ENCODE data around the gene FAM151A.

FAM151A gene

DNA sequence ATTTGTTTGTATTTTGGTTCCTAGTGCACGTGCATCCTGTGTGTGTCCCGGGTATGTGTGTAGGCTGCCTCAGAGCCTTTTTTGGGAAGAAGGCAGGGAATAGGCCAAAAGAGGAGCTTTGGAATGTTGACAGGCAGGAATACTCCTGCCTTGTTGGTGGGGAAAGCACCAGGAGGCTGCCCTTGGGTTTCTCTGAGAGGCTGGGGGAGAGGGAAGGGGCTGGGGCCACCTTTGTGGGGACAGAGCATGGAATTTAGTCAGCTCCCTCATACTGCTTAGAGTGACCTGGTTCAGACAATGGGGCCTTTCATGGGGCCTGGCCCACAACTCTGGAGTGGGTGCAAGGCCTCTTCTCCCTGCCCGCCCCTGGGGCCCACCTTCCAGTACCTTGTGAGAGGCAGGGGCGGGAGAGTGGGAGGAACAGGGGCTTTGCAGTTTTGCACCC is 44.0 kb downstream of the FAM151A start:
- DNase-seq (ENCODE audit: low read depth): no peak

DNA sequence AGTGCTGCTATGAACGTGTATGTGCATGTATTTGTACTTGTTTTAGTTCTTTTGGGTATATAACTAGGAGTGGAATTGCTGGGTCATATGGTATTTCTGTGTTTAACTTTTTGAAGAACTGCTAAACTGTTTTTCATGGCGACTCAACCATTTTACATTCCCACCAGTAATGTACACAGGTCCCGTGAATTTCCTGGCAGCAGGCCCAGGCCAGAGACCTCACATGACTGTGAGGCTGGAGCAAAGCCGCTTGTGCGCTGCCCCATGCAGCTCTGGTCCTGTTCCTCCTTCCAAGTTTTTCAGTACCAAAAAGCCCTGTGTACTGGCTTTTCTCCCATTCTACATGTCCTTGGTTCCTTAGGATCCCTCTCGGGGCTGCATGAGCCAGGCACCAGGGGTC is 45.7 kb downstream of the FAM151A start:
- no peak for DNase-seq (ENCODE audit: low read depth)

DNA sequence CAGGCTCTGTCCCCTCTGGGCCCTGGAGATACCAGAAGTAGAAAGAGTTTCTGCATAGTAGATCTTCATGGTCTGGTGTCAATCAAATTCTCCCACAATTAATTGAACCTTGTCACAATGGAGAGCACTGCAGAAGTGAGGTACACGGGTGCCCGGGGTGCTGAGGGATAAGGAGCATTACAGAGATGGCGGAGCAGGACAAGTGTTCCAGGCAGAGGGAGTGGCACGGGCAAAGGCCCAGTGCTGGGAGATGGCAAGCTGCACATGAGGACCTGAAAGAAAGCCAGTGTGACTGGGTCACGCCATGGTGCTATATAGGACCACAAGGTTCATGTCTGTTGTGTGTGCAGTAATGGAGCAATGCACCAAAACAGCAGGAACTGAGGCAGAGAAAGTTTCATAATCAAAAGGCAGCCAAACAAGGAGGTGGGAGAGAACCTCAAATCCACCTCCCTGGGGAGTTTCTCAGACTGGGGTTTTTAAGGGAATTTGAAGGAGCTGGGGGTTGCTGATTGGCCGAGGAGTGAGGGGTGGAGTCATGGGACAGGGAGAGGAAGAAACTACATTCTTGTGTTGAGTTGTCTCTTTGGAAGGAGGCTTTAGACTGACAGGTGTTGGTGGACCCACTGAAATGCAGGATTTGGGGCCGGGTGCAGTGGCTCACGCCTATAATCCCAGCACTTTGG is 47.6 kb downstream of the FAM151A start:
- DNase-seq (ENCODE audit: low read depth): no peak

DNA sequence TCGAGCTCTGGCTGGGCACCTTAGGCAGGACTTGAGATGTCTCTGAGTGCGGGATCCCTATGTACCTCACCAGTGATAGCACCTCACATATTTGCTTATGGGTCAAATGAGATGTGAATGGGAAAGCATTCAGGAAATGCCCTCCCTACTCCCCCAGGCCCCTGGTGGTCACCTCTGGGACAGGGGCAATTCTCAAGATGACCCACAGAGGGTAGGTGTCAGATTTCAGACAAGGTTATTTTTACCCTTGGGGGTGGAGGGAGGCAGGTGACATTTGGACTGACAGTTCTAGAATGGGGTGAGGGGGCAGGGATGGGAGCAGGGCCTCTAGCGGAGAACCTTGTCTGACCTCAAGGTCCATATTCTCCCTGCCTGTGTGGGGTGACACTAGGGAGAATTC is 48.2 kb downstream of the FAM151A start:
- no peak for DNase-seq (ENCODE audit: low read depth)

DNA sequence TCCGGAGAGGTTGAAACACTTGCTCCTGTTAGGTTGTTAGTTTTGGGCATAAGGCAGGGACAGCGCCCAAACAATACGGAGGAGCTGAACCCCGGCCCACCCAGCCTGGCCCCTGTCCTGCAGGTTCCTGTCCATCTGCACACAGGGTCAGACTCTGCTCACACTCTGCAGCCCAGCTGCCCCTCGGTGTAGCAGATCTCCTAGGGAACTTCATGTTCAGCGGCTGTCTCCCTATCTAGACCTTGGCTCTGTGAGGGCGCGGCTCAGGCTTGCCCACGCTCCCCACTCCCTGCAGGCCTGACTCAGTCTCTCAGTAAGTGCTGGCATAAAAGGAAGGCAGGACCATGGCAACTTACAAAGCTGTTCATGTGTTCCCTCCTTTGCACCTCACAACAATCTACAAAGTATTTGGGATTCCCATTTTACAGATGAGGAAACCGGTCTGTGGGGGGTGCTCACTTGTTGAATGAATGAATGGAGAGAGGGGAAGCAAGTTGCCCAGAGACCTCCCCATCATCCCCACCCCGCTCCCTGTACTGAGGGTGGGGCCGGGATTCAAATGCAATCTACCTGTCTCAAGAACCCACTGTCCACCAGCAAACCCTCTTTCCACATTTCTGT is 49.1 kb downstream of the FAM151A start:
- no peak for DNase-seq (ENCODE audit: low read depth)

DNA sequence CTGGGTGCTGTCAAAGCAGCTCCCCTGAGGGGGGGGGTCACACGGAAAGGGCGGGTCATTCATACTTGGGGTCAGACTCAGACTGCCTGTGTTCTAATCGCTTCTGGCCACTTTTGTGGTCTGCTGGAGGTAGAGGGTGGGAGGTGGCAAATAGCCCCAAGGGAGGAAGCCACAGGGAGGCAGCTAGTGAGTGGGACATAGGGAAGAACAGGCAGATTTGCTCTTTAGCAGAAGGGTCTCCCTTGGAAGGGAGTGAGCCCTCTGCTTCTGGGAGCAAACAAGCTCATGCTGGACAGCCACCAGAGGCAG is 50.8 kb downstream of the FAM151A start:
- DNase-seq (ENCODE audit: low read depth): no peak

DNA sequence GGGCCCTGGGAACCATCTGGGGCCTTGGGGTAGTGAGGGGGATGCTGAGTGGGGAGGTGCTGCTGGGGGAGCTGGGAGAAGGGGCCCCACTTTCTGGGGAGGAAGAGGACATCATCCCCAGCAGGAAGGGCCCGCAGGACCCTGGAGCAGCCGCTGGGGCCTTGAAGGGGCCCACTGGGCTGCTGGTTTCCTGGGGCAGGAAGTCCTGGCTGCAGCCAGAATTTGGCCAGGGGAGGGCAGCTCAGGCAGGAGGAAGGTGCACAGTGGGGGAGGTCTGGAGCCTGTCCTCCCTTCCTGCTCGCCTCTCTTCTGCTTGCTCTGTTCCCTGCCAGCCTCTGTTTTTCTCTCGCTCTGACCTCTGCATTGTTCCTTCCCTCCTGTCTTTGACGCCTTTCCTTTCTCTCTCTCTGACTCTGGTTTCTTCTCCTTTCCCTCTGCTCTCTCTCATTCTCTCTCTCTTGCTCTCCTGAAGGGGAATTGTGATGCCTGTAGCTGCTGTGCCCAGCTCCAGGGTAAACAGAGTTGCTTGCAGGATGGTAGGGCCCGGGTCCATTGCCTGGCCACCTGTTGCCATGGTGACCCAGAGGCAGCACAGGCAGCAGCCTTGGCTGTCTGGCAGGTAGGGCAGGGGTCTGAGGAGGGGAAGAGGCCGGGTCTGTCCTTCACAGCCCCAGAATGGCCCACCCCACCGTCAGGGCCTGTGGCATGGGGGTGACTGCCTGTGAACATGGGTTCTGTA is 51.4 kb downstream of the FAM151A start:
- DNase-seq (ENCODE audit: low read depth): no peak

DNA sequence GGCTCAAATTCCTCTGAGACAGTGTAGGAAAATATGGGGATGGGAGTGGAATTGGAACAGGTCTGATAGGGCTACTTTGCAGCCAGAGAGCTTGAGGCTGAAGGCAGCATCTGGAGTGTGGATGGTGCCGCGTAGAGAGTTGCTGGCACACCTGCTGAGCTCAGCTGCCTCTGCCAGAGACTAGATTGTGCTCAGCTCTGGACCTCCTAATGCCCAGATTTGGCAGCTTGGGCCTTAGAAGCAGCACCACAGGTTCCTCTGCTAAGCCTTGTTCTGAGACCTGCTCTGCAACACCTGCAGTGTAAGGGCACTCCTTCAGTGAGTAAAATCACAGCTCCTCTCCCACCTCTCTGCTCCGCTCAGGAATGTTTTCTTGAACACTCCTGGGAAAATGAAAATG is 52.0 kb downstream of the FAM151A start:
- DNase-seq (ENCODE audit: low read depth): no peak

DNA sequence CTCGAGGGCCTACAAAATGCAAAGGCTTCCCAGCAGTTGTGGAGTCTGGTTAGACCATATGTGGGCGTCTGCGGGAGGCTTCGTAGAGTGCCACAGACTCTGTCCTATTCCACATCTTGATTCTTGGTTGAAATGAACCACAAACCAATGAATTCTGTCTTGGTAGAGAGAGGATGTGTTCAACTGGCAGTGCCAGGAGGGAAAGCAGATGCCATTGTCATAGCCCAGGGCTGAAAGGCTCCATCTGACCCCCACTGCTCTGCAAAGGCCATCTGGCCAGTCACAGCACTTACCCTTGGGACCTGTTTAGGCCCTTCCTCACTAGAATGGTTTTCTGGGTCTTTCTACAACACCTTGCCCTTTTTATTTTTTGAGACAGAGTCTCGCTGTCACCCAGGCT is 53.2 kb downstream of the FAM151A start:
- no peak for DNase-seq (ENCODE audit: low read depth)

DNA sequence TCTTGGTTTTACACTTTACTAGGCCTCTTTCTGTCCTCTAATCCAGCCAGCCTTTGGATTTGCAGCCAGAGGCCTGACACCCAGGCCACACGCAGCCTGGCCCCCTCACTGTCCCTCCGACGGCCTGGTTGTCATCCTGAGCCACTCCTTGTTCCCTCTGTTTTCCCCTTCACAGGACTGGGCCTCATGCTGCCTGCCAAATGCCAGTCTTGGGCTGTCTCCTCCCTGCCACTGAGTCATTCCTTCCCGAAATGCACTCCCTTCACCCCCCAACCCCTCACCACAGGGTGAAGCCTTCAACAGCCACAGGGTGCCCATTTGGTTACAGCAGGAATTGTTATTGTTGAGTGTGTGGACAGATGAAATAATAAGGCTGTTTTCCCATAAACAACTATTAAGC is 54.0 kb downstream of the FAM151A start:
- DNase-seq (ENCODE audit: low read depth): no peak

DNA sequence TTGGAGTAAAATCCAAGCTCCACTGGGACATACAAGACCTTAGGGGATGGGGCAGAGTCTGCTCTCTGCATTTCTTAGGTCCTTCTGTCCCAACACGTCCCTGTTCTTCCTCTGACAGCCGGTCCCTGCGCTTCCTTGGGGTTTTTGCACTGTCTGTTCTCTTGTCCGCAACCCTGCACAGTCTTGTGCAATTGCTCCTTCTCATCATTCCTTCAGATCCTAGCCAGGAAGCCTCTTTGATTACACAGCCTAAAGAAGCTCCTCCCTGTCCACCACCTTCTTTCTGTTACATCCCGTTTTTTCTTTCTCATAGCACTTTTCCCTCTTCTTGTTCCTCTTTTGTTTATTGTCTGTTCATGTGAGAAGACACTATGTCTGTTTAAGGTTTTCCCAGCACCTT is 55.4 kb downstream of the FAM151A start:
- DNase-seq (ENCODE audit: low read depth): no peak

DNA sequence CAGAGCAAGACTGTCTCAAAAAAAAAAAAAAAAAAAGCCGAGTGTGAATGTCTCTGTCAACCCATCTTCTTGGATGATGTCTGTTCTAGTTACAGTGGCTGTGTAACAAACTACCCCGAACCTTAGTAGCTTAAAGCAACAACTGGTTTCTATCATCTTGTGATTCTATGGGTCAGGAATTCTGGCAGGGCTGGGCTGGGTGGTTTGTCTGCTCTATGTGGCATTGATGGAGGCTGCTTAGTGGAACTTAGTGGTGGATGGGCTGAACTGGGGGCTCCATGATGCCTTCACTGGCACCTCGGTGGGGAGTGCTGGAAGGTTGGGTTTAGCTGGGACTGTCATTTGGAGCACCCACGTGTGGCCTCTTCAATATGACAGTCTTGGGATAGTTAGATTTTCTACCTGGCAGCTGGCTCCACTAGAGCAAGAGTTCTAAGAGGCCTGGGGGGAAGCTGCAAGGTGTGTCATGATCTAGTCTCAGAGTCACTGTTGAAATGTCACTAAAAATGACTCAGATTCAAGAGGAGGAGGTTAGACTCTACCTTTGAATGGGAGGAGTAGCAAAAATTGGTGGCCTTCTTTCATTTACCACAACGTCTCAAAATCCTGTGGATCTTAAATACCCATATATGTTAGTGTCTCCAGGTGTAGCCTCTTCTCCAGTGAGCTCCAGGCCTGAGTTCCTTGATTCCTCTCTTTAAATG is 56.7 kb downstream of the FAM151A start:
- DNase-seq (ENCODE audit: low read depth): no peak

DNA sequence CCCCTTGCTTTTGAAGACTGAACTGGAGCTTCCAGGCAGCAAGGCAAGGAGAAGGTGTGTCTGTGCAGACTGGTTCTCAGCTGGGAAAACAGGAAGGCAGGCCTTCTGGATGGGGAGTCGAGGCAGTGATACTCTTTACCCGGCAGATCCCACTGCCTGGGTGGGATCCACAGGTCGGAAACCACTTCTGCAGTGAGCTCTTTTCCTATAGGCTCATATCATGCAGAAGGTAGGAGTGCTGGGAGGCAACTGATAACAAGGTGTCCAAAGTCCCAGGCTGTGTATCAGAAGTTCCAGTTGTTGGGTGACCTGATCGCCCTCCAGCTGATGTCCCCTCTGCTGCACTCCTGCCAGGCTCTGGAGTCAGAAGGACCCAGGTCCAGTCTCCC is 58.2 kb downstream of the FAM151A start:
- DNase-seq (ENCODE audit: low read depth): no peak

DNA sequence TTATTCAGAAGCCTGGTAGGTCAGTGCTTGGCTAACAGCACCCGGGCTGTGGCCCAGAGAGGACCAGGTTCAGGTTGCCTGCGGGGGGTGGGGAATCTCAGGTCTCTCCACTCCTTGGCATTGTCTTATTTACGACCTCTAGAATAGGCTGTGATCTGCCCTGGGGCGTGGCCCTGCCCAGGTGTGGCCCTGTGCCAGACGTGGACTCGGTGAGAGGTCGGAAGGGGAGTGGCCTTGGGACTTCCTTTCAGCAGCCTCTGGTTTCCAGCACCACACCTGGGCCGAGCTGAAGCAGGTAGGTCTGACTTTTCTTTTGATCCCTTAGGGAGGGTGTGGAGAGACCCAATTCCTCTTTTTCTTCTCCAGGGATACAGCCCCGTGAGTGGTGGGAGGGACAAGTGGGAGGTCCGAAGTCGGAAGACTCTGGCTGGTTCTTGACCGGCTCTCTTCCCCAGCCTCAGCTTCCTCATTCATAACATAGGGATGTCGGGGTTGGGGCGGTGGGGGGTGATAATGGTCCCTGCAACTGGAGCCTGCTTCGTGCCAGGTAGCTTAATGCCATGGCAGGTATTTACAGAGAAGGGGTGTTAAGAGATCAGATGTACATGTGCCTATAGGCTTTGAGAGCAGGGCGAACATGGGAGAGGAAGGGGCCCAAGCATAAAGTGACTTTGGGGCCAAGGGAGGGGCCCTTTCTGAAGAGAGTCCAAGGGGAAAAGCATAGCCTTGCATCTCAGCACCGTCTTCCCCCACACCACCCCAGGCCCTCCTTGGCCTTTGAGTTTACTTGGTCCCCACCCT is 58.8 kb downstream of the FAM151A start:
- no peak for DNase-seq (ENCODE audit: low read depth)

DNA sequence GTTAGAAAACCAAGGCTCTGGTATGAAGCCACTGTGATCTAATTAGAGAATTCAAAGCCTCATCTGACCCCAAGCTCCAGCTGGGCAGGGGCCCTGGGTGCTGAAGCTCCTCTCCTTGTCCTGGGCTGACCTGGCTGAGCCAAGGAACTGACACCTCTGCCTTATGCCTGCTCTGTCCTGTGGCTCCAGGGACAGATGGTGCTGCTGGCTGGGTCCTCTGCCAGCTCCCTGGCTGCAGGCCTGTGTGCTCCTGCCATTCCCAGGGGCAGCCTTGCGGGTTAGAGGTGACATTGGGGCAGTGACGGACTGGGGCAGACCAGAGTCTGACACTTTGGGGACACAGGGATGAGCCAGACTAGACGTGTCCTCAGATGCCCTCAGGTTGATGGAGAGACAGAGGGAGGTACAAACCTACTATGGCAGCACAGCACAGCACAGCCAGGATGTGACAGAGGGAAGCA is 63.5 kb downstream of the FAM151A start:
- DNase-seq (ENCODE audit: low read depth): no peak
